HL-60 (cell line): Measurements from ENCODE around the gene TRIP13.

Source experiments
- GABPA ChIP-seq: IDR thresholded peaks from 2 replicates; pipeline ENCODE4 v1.6.1; 2012; ENCODE audit warnings: low read depth
- POLR2AphosphoS5 ChIP-seq: IDR thresholded peaks from 2 replicates; pipeline ENCODE4 v1.6.1; 2012; ENCODE audit warnings: low read depth
- SPI1 ChIP-seq: IDR thresholded peaks from 2 replicates; pipeline ENCODE4 v1.6.1; 2012; ENCODE audit warnings: low read depth, mild to moderate bottlenecking, borderline replicate concordance
- TF ChIP-seq, protein P1 (sequence below): IDR thresholded peaks from one replicate; pipeline ENCODE4 v1.5.1; 2011; ENCODE audit warnings: low read length, control low read depth, inconsistent platforms; ENCODE audit not compliant: insufficient read depth
- TF ChIP-seq, protein P2 (sequence below): IDR thresholded peaks from 2 replicates; pipeline ENCODE4 v1.6.1; 2012; ENCODE audit warnings: low read depth; ENCODE audit not compliant: insufficient replicate concordance

DNA sequence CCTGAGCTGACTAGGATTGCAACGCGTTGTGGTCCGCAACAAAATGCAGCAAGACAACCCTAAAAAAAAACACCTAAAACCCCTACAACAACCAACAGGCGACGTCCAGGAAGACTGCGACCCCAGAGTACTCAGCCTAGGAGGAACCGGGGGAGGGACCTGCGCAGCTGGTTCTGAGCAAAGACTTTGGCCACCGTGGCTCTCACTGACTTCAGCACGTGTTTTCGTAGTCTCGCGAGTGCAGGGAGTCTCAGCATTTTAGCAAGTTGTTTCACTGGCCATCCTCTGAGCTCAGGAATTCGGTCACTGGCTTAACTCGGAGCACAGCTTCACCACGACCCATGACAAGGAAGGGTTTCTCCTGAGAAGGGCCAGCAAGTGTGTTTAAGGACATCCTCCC lies 33.3 kb upstream of the TRIP13 start:
- TF ChIP-seq, protein P1, sequence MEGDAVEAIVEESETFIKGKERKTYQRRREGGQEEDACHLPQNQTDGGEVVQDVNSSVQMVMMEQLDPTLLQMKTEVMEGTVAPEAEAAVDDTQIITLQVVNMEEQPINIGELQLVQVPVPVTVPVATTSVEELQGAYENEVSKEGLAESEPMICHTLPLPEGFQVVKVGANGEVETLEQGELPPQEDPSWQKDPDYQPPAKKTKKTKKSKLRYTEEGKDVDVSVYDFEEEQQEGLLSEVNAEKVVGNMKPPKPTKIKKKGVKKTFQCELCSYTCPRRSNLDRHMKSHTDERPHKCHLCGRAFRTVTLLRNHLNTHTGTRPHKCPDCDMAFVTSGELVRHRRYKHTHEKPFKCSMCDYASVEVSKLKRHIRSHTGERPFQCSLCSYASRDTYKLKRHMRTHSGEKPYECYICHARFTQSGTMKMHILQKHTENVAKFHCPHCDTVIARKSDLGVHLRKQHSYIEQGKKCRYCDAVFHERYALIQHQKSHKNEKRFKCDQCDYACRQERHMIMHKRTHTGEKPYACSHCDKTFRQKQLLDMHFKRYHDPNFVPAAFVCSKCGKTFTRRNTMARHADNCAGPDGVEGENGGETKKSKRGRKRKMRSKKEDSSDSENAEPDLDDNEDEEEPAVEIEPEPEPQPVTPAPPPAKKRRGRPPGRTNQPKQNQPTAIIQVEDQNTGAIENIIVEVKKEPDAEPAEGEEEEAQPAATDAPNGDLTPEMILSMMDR = no peak
- TF ChIP-seq, protein P2, sequence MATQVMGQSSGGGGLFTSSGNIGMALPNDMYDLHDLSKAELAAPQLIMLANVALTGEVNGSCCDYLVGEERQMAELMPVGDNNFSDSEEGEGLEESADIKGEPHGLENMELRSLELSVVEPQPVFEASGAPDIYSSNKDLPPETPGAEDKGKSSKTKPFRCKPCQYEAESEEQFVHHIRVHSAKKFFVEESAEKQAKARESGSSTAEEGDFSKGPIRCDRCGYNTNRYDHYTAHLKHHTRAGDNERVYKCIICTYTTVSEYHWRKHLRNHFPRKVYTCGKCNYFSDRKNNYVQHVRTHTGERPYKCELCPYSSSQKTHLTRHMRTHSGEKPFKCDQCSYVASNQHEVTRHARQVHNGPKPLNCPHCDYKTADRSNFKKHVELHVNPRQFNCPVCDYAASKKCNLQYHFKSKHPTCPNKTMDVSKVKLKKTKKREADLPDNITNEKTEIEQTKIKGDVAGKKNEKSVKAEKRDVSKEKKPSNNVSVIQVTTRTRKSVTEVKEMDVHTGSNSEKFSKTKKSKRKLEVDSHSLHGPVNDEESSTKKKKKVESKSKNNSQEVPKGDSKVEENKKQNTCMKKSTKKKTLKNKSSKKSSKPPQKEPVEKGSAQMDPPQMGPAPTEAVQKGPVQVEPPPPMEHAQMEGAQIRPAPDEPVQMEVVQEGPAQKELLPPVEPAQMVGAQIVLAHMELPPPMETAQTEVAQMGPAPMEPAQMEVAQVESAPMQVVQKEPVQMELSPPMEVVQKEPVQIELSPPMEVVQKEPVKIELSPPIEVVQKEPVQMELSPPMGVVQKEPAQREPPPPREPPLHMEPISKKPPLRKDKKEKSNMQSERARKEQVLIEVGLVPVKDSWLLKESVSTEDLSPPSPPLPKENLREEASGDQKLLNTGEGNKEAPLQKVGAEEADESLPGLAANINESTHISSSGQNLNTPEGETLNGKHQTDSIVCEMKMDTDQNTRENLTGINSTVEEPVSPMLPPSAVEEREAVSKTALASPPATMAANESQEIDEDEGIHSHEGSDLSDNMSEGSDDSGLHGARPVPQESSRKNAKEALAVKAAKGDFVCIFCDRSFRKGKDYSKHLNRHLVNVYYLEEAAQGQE = no peak
- no peak for TF ChIP-seq POLR2AphosphoS5
- TF ChIP-seq GABPA = no peak
- TF ChIP-seq SPI1 = no peak
